HCT116 (cell line): Measurements from ENCODE around the gene CALCB. TPM values are rescaled to one million over a fixed set of nuclear protein-coding genes. Genes with fewer than 3 reads are reported as not detected.

ENCODE experiments used
- ATAC-seq: fragments of 200-7000 bp; cut with Tn5 transposase; 2 replicates; pipeline ENCODE4 v1.9.1; 2020; ENCODE audit warnings: mild to moderate bottlenecking, moderate library complexity
- BruUV-seq: library from RNA; stranded (reverse); fragments of 400-500 nt; replicated peaks from 2 replicates; lab custom pipeline; 2021; lab: Mats Ljungman, UMichigan
- CTCF ChIA-PET: fragments of 300-600 bp; sonication (Branson Sonifier 250); formaldehyde crosslinking; loops from one replicate; lab custom pipeline; 2021; ENCODE audit warnings: antibody characterized with exemption; lab: Charles Lee
- POLR2A ChIA-PET: fragments of 300-600, 350-600 bp; sonication (Branson Sonifier 250); formaldehyde crosslinking; loops from one replicate; lab custom pipeline; 2021; ENCODE audit warnings: antibody characterized with exemption; lab: Charles Lee
- RAD21 ChIA-PET, 2 experiments: fragments of 300-600 bp; sonication (Branson Sonifier 250); formaldehyde crosslinking; loops; one replicate each; lab custom pipeline; 2023; ENCODE audit warnings: low total read pairs in 2 of 2; ENCODE audit not compliant: uncharacterized antibody in 2 of 2, unreplicated experiment in 2 of 2, low non-redundant PET in 1 of 2; lab: Charles Lee
- DNase-seq: peaks from one replicate; pipeline ENCODE4 v3.0.0-alpha.2; 2010; ENCODE audit warnings: low read depth, low spot score
- H2AFZ ChIP-seq: fragments of 200-600 bp; shearing (Covaris generic), sonication (generic); 2 replicates; pipeline ENCODE4 v1.6.1; 2017; ENCODE audit warnings: low read depth, mixed run types, mixed read lengths, antibody characterized with exemption, low read length; ENCODE audit not compliant: poor library complexity, severe bottlenecking
- H3K27ac ChIP-seq: 2 replicates; pipeline ENCODE4 v1.5.1; 2012; ENCODE audit warnings: low read depth, low read length
- H3K27me3 ChIP-seq: fragments of 200-600 bp; sonication (generic); 2 replicates; pipeline ENCODE4 v1.6.1; 2016; ENCODE audit warnings: mixed run types, low read length, mixed read lengths; ENCODE audit not compliant: insufficient read depth
- H3K36me3 ChIP-seq, 2 experiments: fragments of 200-500 bp in 1 of 2; fragments of 200-600 bp in 1 of 2; sonication (Bioruptor generic) in 1 of 2; sonication (generic) in 1 of 2; 2 replicates each; pipeline versions ENCODE4 v1.5.1 to v1.6.1; 2014 to 2016; ENCODE audit warnings: low read length in 2 of 2, inconsistent platforms in 1 of 2, mixed read lengths in 1 of 2, mixed run types in 1 of 2; ENCODE audit not compliant: insufficient read depth in 2 of 2, control insufficient read depth in 1 of 2
- H3K4me1 ChIP-seq, 2 experiments: fragments of 200-600 bp in 1 of 2; sonication (generic) in 1 of 2; 2 replicates each; pipeline versions ENCODE4 v1.5.1 to v1.6.1; 2012 to 2017; ENCODE audit warnings: low read length in 2 of 2, inconsistent platforms in 1 of 2, mild to moderate bottlenecking in 1 of 2, mixed read lengths in 1 of 2, mixed run types in 1 of 2, moderate library complexity in 1 of 2; ENCODE audit not compliant: insufficient read depth in 2 of 2, control insufficient read depth in 1 of 2
- H3K4me2 ChIP-seq: fragments of 200-600 bp; sonication (generic); 2 replicates; pipeline ENCODE4 v1.6.1; 2017; ENCODE audit warnings: mixed run types, low read length, mixed read lengths
- H3K4me3 ChIP-seq, 2 experiments: fragments of 200-600 bp in 1 of 2; sonication (generic) in 1 of 2; replicated peaks in 1 of 2; 2 replicates each; pipeline ENCODE4 v1.5.1; 2011 to 2016; ENCODE audit warnings: low read length in 2 of 2, control low read depth in 1 of 2, low read depth in 1 of 2, mild to moderate bottlenecking in 1 of 2, mixed read lengths in 1 of 2, mixed run types in 1 of 2
- H3K79me2 ChIP-seq: fragments of 200-600 bp; sonication (generic); 2 replicates; pipeline ENCODE4 v1.6.1; 2017; ENCODE audit warnings: mild to moderate bottlenecking, mixed run types, low read length, moderate library complexity, mixed read lengths; ENCODE audit not compliant: insufficient read depth
- H3K9ac ChIP-seq: fragments of 200-600 bp; sonication (generic); 2 replicates; pipeline ENCODE4 v1.6.1; 2016; ENCODE audit warnings: low read length, mixed read lengths
- H3K9me2 ChIP-seq: fragments of 200-600 bp; sonication (generic), shearing (Covaris generic); 2 replicates; pipeline ENCODE4 v1.6.1; 2017; ENCODE audit warnings: mixed run types, mild to moderate bottlenecking, moderate library complexity; ENCODE audit not compliant: insufficient read depth
- H3K9me3 ChIP-seq, 2 experiments: fragments of 200-500 bp in 1 of 2; fragments of 200-600 bp in 1 of 2; sonication (Bioruptor generic) in 1 of 2; sonication (generic) in 1 of 2; 2 replicates each; pipeline ENCODE4 v1.6.1; 2014 to 2017; ENCODE audit warnings: low read length in 2 of 2, mixed read lengths in 2 of 2, inconsistent platforms in 1 of 2, low read depth in 1 of 2, mild to moderate bottlenecking in 1 of 2, mixed run types in 1 of 2, moderate library complexity in 1 of 2; ENCODE audit not compliant: control insufficient read depth in 1 of 2, insufficient read depth in 1 of 2
- H4K20me1 ChIP-seq: fragments of 200-600 bp; sonication (generic), shearing (Covaris generic); 2 replicates; pipeline ENCODE4 v1.6.1; 2017; ENCODE audit warnings: mixed run types, mild to moderate bottlenecking, moderate library complexity; ENCODE audit not compliant: insufficient read depth
- CTCF ChIP-seq, 3 experiments: fragments of 200-600 bp in 1 of 3; sonication (generic) in 1 of 3; IDR thresholded peaks in 2 of 3; conservative IDR thresholded peaks in 1 of 3; 2 replicates each; pipeline ENCODE4 v1.5.1; 2012 to 2017; ENCODE audit warnings: low read depth in 2 of 3, low read length in 2 of 3, antibody characterized with exemption in 1 of 3, borderline replicate concordance in 1 of 3, control low read depth in 1 of 3, mild to moderate bottlenecking in 1 of 3, mixed read lengths in 1 of 3, mixed run types in 1 of 3, moderate library complexity in 1 of 3; ENCODE audit not compliant: insufficient read depth in 1 of 3
- EGR1 ChIP-seq: IDR thresholded peaks from 2 replicates; pipeline ENCODE4 v1.6.1; 2012; ENCODE audit warnings: low read depth
- ELF1 ChIP-seq: IDR thresholded peaks from 2 replicates; pipeline ENCODE4 v1.6.1; 2012; ENCODE audit warnings: low read depth, borderline replicate concordance
- EZH2 ChIP-seq: fragments of 200-600 bp; sonication (generic); IDR thresholded peaks from 2 replicates; pipeline ENCODE4 v1.6.1; 2017; ENCODE audit warnings: antibody characterized with exemption, mixed run types
- EZH2phosphoT487 ChIP-seq: fragments of 200-600 bp; IDR thresholded peaks from 2 replicates; pipeline ENCODE4 v1.6.1; 2018; ENCODE audit warnings: antibody characterized with exemption, borderline replicate concordance
- FOSL1 ChIP-seq: IDR thresholded peaks from 2 replicates; pipeline ENCODE4 v1.6.1; 2012; ENCODE audit warnings: low read depth
- POLR2A ChIP-seq: IDR thresholded peaks from 2 replicates; pipeline ENCODE4 v1.7.0; 2011; ENCODE audit warnings: borderline replicate concordance; ENCODE audit not compliant: insufficient read depth, insufficient read length; ENCODE audit errors: extremely low read depth
- POLR2AphosphoS5 ChIP-seq: IDR thresholded peaks from 2 replicates; pipeline ENCODE4 v1.6.1; 2011; ENCODE audit warnings: mild to moderate bottlenecking, low read depth, low read length, moderate library complexity
- RAD21 ChIP-seq: IDR thresholded peaks from 2 replicates; pipeline ENCODE4 v1.6.1; 2012; ENCODE audit warnings: low read depth, mild to moderate bottlenecking
- SRF ChIP-seq: IDR thresholded peaks from 2 replicates; pipeline ENCODE4 v1.6.1; 2012; ENCODE audit warnings: low read depth
- ZBTB33 ChIP-seq: IDR thresholded peaks from 2 replicates; pipeline ENCODE4 v1.6.1; 2011; ENCODE audit warnings: mild to moderate bottlenecking, low read length, moderate library complexity; ENCODE audit not compliant: insufficient replicate concordance; ENCODE audit errors: extremely low read depth
- ZFX ChIP-seq: fragments of 450-650 bp; IDR thresholded peaks from 2 replicates; pipeline ENCODE4 v1.6.1; 2017
- ZNF274 ChIP-seq: fragments of 200-500 bp; sonication (Bioruptor generic); IDR thresholded peaks from 2 replicates; pipeline ENCODE4 v1.6.1; 2014; ENCODE audit warnings: mild to moderate bottlenecking, low read depth, low read length, inconsistent platforms
- intact Hi-C: fragments of 100-400 bp; cut with micrococcal nuclease; formaldehyde crosslinking; loops from 2 replicates; pipeline ENCODE4 v1.10.0; 2022
- total RNA-seq: library from RNA; stranded (reverse); gene quantifications from one replicate; pipeline ENCODE4 v1.2.1, GENCODE V29; 2021; ENCODE audit not compliant: unreplicated experiment

The CALCB gene
- total RNA-seq, 1 experiment from 2014 or later, result 0.22 TPM

GRCh38 chr11:15059132-15059915, 14.1 kb upstream of the CALCB start (continued):
- TF ChIP-seq POLR2A (no peak), ZFX (no peak)

GRCh38 chr11:15062599-15062998, 10.8 kb upstream of the CALCB start:
- no peak for ATAC-seq

More at GRCh38 chr11:15062599-15062998, 10.8 kb upstream of the CALCB start:
- no peak overlapping the region for H3K9ac ChIP-seq
- intact Hi-C loops, result no loop called here
- H3K27me3 ChIP-seq, result no peaks in the 10 kb centered on the region
- CTCF ChIA-PET, result interaction anchor here (1.7 kb wide), 1 partner anchor 155 kb away, joined by 4 read pairs; no protein-coding TSS in a partner anchor
- no peak overlapping the region for H3K27ac ChIP-seq
- RAD21 ChIA-PET, result no interaction called here
- POLR2A ChIA-PET, result no interaction called here
- no peaks in the 10 kb centered on the region for H3K79me2 ChIP-seq
- BruUV-seq, result no TSS peak
- TF ChIP-seq EZH2phosphoT487 (no peak), ZBTB33 (no peak), POLR2A (no peak), POLR2AphosphoS5 (no peak), ZNF274 (no peak), EZH2 (no peak), CTCF (IDR thresholded peaks at IDR 0.05 in 2 of 3, conservative IDR thresholded peaks at IDR 0.05 in 1 of 3; ENCODE audit: borderline replicate concordance in 1 of 3, insufficient read depth in 1 of 3, low read depth in 2 of 3, low read length in 2 of 3) (no peak), RAD21 (no peak), EGR1 (no peak), SRF (no peak), FOSL1 (no peak), ELF1 (no peak)
- H3K9me2 ChIP-seq, result no peaks in the 10 kb centered on the region
- no peak overlapping the region for H3K4me3 ChIP-seq
- no peaks in the 10 kb centered on the region for H4K20me1 ChIP-seq
- no peak overlapping the region for H3K4me2 ChIP-seq
- H3K4me1 ChIP-seq, result peaks cover 0 to 7% of the 10 kb centered on the region in 2 experiments; a peak in 2 of 4 replicates
- H3K36me3 ChIP-seq, result no peaks in the 10 kb centered on the region
- no peak overlapping the region for H2AFZ ChIP-seq
- DNase-seq, result no peak
- no peaks in the 10 kb centered on the region for H3K9me3 ChIP-seq
